Body of pancreas (tissue), 4 donors: ENCODE measurements around the gene NCOR1.

Experiments
- POLR2A ChIP-seq, 3 donors: fragments of 450-650 bp; IDR thresholded peaks; one replicate each; pipeline ENCODE4 v1.6.1; 2016; ENCODE audit warnings: antibody characterized with exemption in 3 of 3, mild to moderate bottlenecking in 2 of 3
- TF ChIP-seq, protein P1 (sequence below), 7 experiments: fragments of 450-650 bp in 4 of 7; fragments of 200-600 bp in 3 of 7; sonication (generic) in 3 of 7; IDR thresholded peaks; one replicate each; pipeline ENCODE4 v1.5.1; 2016 to 2019; ENCODE audit warnings: antibody characterized with exemption in 7 of 7

DNA sequence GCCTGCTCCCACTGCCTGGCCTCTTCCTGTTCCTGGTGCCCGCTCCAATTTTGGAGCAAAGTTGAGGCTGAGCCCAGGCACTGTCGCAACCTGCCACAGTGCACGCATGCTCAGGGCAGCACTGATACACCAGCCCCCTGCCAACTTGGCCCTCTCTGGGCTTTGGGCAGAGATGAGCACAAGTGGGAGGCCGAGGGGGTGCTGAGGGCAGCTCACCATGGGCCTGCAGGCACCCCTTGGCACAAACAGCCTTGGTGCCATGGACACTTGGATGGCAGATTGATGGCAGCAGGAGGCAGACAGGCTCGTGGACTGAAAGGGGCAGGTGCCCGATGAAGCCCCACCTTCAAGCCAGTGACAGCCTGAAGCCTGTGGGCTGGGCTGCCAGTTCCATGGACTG is 44.6 kb upstream of the NCOR1 start:
- TF ChIP-seq, protein P1, sequence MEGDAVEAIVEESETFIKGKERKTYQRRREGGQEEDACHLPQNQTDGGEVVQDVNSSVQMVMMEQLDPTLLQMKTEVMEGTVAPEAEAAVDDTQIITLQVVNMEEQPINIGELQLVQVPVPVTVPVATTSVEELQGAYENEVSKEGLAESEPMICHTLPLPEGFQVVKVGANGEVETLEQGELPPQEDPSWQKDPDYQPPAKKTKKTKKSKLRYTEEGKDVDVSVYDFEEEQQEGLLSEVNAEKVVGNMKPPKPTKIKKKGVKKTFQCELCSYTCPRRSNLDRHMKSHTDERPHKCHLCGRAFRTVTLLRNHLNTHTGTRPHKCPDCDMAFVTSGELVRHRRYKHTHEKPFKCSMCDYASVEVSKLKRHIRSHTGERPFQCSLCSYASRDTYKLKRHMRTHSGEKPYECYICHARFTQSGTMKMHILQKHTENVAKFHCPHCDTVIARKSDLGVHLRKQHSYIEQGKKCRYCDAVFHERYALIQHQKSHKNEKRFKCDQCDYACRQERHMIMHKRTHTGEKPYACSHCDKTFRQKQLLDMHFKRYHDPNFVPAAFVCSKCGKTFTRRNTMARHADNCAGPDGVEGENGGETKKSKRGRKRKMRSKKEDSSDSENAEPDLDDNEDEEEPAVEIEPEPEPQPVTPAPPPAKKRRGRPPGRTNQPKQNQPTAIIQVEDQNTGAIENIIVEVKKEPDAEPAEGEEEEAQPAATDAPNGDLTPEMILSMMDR (IDR thresholded peaks at IDR 0.05), result no peak
- TF ChIP-seq POLR2A (IDR thresholded peaks at IDR 0.05), result no peak
